ENCODE data around the gene SGSM2.

The SGSM2 gene

GRCh38 chr17:2399572-2400473 is 62.5 kb downstream of the SGSM2 start:
- H3K4me3 ChIP-seq: peak overlapping the region; percentile 94
- DNase-seq (ENCODE audit: low read depth, low spot score): no peak
- peak overlapping the region; percentile 89 for H3K27ac ChIP-seq
- 0 out of 2 replicates have a peak, but pooled peaks have one; percentile 35 for TF ChIP-seq POLR2AphosphoS5 (IDR thresholded peaks at IDR 0.05; ENCODE audit: borderline replicate concordance, low read depth, low read length)
- TF ChIP-seq EZH2 (IDR thresholded peaks at IDR 0.05): no peak
- TF ChIP-seq FOXP2 (optimal IDR thresholded peaks at IDR 0.05; ENCODE audit: control extremely low read depth, extremely low read length, insufficient read depth): peak; percentile 56
- H3K9me3 ChIP-seq (ENCODE audit: low read depth, low read length): no peaks in the 10 kb centered on the region
- peak overlapping the region; percentile 87 for H3K9ac ChIP-seq (ENCODE audit: insufficient read length)
- no peaks in the 10 kb centered on the region for H3K36me3 ChIP-seq (ENCODE audit: insufficient read depth, low read length)

- peak overlapping the region; percentile 94 for H3K4me3 ChIP-seq
- H3K27ac ChIP-seq: peak overlapping the region; percentile 89
- DNase-seq (ENCODE audit: low read depth, low spot score): no peak
- TF ChIP-seq EZH2 (IDR thresholded peaks at IDR 0.05): no peak
- TF ChIP-seq FOXP2 (optimal IDR thresholded peaks at IDR 0.05; ENCODE audit: control extremely low read depth, extremely low read length, insufficient read depth): no peak
- TF ChIP-seq POLR2AphosphoS5 (IDR thresholded peaks at IDR 0.05; ENCODE audit: borderline replicate concordance, low read depth, low read length): no peak
- H3K36me3 ChIP-seq (ENCODE audit: insufficient read depth, low read length): no peaks in the 10 kb centered on the region
- H3K9me3 ChIP-seq (ENCODE audit: low read depth, low read length): no peaks in the 10 kb centered on the region
- peak overlapping the region; percentile 87 for H3K9ac ChIP-seq (ENCODE audit: insufficient read length)
Measured at GRCh38 chr17:2400474-2400866, 63.2 kb downstream of the SGSM2 start.

GRCh38 chr17:2400877-2401425 is 63.6 kb downstream of the SGSM2 start, which contains the start of gene MNT:
Gene MNT (minus strand): TSS chr17:2401060. CDS start chr17:2400712, 348 bp downstream.
- H3K36me3 ChIP-seq (ENCODE audit: insufficient read depth, low read length): no peaks in the 10 kb centered on the region
- peak within 1 kb of the TSS; percentile 94 for H3K4me3 ChIP-seq
- TF ChIP-seq FOXP2 (optimal IDR thresholded peaks at IDR 0.05; ENCODE audit: control extremely low read depth, extremely low read length, insufficient read depth) (peak; percentile 68), POLR2AphosphoS5 (IDR thresholded peaks at IDR 0.05; ENCODE audit: borderline replicate concordance, low read depth, low read length) (peak; percentile 48; the same call in 1 of the 2 replicates), EZH2 (IDR thresholded peaks at IDR 0.05) (no peak)
- no peaks in the 10 kb centered on the region for H3K9me3 ChIP-seq (ENCODE audit: low read depth, low read length)
- DNase-seq (ENCODE audit: low read depth, low spot score): no peak
- peak within 1 kb of the TSS; percentile 89 for H3K9ac ChIP-seq (ENCODE audit: insufficient read length)
- H3K27ac ChIP-seq: peak within 1 kb of the TSS; percentile 99

- Histone ChIP-seq H3K27ac (peak overlapping the region; percentile 99), H3K9me3 (ENCODE audit: low read depth, low read length) (no peaks in the 10 kb centered on the region), H3K4me3 (peak overlapping the region; percentile 94), H3K9ac (ENCODE audit: insufficient read length) (peak overlapping the region; percentile 89), H3K36me3 (ENCODE audit: insufficient read depth, low read length) (no peaks in the 10 kb centered on the region)
- no peak for TF ChIP-seq FOXP2 (optimal IDR thresholded peaks at IDR 0.05; ENCODE audit: control extremely low read depth, extremely low read length, insufficient read depth)
- TF ChIP-seq EZH2 (IDR thresholded peaks at IDR 0.05): no peak
- TF ChIP-seq POLR2AphosphoS5 (IDR thresholded peaks at IDR 0.05; ENCODE audit: borderline replicate concordance, low read depth, low read length): no peak
- peak; percentile 76 for DNase-seq (ENCODE audit: low read depth, low spot score)
Measured at GRCh38 chr17:2401426-2402221, 64.3 kb downstream of the SGSM2 start.

GRCh38 chr17:2402544-2402943 is 65.2 kb downstream of the SGSM2 start:
- Histone ChIP-seq H3K36me3 (ENCODE audit: insufficient read depth, low read length) (no peaks in the 10 kb centered on the region), H3K27ac (no peak overlapping the region), H3K9ac (ENCODE audit: insufficient read length) (peak overlapping the region; percentile 41), H3K9me3 (ENCODE audit: low read depth, low read length) (no peaks in the 10 kb centered on the region), H3K4me3 (peak overlapping the region; percentile 94)
- no peak for DNase-seq (ENCODE audit: low read depth, low spot score)
- TF ChIP-seq FOXP2 (optimal IDR thresholded peaks at IDR 0.05; ENCODE audit: control extremely low read depth, extremely low read length, insufficient read depth) (no peak), POLR2AphosphoS5 (IDR thresholded peaks at IDR 0.05; ENCODE audit: borderline replicate concordance, low read depth, low read length) (no peak)

- H3K4me3 ChIP-seq: no peak overlapping the region
- H3K27ac ChIP-seq: no peak overlapping the region
- no peaks in the 10 kb centered on the region for H3K36me3 ChIP-seq (ENCODE audit: insufficient read depth, low read length)
- H3K9me3 ChIP-seq (ENCODE audit: low read depth, low read length): no peaks in the 10 kb centered on the region
- no peak for DNase-seq (ENCODE audit: low read depth, low spot score)
- H3K9ac ChIP-seq (ENCODE audit: insufficient read length): no peak overlapping the region
- TF ChIP-seq POLR2AphosphoS5 (IDR thresholded peaks at IDR 0.05; ENCODE audit: borderline replicate concordance, low read depth, low read length): no peak
- TF ChIP-seq EZH2 (IDR thresholded peaks at IDR 0.05): no peak
- TF ChIP-seq FOXP2 (optimal IDR thresholded peaks at IDR 0.05; ENCODE audit: control extremely low read depth, extremely low read length, insufficient read depth): no peak
Measured at GRCh38 chr17:2403044-2403443, 65.7 kb downstream of the SGSM2 start.

- DNase-seq (ENCODE audit: low read depth, low spot score): no peak
- Histone ChIP-seq H3K27ac (peak overlapping the region; percentile 80), H3K4me3 (peak overlapping the region; percentile 50), H3K36me3 (ENCODE audit: insufficient read depth, low read length) (no peaks in the 10 kb centered on the region), H3K9ac (ENCODE audit: insufficient read length) (no peak overlapping the region), H3K9me3 (ENCODE audit: low read depth, low read length) (no peaks in the 10 kb centered on the region)
- TF ChIP-seq EZH2 (IDR thresholded peaks at IDR 0.05) (no peak), POLR2AphosphoS5 (IDR thresholded peaks at IDR 0.05; ENCODE audit: borderline replicate concordance, low read depth, low read length) (no peak), FOXP2 (optimal IDR thresholded peaks at IDR 0.05; ENCODE audit: control extremely low read depth, extremely low read length, insufficient read depth) (no peak)
Measured at GRCh38 chr17:2405247-2405926, 68.1 kb downstream of the SGSM2 start.
